GM18519 (cell line): ENCODE results near the gene PRKCZ.

ENCODE experiments used
- ATAC-seq: cut with Tn5 transposase; IDR thresholded peaks from one replicate; pipeline ENCODE4 v1.9.1; 2021; ENCODE audit warnings: mild to moderate bottlenecking, moderate library complexity; ENCODE audit not compliant: unreplicated experiment, low FRiP score

PRKCZ gene

DNA sequence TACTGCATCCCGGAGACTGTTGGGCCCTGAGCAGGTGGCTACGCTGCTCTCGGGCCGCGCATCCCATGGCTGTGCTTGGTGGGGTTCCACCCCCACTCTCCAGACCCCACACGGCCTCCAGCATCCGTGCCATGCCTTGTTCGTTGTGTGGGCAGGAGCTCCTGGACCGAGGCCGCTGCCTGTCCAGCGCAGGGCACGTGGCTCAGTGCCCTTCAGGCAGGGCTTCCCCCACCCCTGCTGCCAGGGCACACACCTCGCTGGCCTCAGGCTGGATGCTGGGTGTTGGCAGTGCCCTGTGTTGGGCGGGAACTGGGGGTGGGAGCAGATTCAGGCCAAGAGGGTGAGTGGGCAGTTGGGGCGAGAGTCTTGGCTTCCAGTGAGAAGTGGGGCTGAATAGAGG, 9.9 kb downstream of the PRKCZ start:
- no peak for ATAC-seq

DNA sequence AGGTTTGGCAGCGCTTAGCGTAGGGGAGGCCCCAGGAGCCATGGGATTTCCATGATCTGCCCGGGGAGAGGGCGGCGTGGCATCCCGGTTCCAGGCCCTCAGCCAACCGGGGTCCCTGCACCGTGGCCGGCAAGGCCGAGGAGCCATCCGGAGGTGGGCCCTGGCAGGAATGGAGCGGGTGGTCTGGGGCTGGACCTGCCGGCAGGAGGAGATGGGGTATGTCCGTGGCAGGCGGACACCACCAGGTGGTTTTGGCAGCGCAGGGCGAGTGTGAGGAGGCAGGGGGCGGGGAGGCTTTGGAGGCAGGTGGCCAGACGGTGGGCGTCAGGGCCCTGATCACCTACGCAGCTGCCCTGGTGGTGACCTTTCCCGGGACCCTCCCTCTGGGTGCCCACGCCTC, 10.3 kb downstream of the PRKCZ start:
- ATAC-seq: no peak

DNA sequence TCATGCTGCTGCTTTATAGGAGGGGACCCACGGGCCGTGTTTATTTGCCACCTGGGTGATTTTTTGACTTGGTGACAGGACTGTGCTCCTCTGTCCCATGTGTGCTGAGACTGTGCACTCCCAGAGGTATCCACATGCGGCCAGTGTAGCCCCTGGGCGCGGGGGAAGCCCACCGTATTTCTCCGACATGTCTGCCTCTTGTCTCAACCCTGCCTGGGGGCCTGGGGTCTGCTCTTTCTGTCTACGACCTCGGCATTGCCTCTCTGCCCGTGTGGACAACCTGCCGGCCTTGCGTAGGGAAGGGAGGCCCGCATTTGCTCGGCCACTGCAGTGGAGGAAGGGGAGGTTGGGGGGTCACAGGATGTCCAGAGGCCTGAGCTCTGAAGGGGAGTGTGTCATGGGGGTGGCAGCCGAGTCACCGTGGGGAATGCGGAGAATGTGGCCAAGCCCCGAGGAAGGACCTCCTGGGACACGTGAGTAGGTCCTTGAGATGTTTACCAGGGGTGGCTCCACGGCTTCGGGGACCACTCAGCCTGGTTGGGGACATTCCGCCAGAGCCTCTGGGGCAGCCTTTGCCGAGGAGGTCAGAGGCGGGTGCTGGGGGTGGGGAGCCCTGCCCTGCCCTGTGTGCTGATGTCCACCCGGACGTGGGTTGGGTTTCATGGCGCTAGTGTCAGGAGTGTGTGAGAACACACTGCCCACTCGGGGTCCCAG, 11.0 kb downstream of the PRKCZ start:
- no peak for ATAC-seq

DNA sequence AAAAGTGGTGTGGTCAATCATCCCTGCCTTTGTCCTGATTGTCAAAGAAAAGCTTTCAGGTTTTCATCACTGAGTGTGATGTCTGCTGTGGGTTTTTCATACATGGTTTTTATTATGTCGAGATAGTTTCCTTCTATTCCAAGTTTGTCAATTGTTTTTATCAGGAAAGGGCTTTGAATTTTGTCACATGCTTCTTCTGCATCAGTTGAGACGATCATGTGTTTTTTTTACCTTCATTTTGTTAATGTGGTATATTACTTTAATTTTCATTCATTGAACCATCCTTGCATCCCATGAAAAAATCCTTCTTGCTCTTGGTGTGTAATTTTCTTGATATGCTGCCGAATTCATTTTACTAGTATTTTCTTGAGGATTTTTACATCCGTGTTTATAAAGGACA, 15.5 kb downstream of the PRKCZ start:
- ATAC-seq: no peak

DNA sequence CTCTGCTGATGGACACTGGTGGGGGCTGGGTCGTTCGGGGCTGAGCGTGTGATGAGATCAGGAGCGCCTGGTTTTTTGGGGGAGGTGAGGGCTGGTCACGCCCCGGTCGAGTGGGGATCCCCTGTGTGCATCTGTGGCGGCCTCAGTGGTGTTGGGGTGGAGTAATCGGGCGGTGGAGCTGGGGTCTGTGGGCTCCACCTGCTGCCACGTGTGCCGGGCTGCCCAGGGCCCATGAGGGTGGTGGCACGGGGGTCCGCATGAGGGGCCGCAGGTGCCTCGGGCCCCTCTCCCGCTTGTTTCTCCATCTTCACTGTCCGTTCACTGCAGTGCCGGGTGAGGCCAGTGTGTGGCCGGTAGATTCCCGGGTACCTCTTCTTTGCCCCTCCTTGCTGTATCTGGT, 17.2 kb downstream of the PRKCZ start:
- ATAC-seq: no peak

DNA sequence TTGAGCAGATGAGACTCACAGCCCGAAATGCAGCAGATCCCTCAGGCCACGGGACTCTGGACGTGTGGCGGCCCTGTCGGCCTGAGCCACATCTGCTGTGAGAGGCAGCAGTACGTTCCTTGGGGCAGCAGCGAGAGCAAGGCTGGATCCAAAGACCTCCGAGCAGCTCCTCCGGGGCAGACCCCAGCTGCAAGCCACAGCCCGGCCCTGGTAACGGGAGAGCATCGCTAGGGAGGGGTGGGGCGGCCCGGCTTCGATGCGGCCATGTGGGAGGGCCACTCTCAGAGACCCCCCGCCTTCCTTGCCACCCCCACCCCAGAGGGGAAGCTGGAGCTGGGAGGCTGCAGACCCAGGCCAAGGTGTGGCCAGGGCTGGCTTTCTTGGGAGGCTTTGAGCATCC, 17.8 kb downstream of the PRKCZ start:
- no peak for ATAC-seq

DNA sequence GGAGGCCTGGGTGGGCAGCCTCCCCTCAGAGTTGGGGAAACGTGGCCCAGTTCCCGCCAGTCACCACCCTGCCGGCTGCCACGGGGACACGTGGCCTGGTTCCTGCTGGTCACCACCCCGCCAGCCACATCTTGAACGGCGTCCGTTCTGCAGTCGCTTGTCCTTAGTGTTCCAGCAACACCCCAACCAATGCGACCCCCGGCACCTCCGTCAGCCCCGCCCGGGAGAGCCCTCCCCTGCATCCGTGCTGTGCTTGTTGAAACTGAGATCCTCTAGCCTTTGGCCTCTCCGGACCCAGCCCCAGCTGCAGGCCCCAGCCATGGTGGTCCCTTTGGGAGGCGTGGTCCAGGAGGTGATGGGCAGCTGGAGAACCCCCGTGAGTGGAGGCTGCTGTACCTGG, 18.7 kb downstream of the PRKCZ start:
- ATAC-seq: no peak

DNA sequence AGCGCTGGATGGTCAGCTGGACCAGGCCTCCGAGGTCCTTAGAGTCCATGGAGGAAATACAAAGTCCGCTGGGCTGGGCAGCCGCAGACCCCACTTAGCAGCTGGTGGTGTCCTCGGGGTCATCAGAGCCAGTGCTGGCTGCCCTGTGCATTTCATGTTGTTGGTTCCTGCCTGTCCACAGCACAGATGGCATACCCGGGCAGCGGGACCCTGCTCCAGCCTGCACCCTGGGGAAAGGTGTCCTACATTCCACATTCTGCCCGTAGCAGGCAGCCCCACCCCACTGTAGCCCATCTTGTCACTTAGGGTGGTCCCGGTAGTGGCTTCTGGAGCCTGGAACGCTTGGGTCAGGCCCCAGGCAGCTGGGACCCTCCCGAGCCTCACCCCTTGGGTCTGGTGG, 19.8 kb downstream of the PRKCZ start:
- no peak for ATAC-seq

DNA sequence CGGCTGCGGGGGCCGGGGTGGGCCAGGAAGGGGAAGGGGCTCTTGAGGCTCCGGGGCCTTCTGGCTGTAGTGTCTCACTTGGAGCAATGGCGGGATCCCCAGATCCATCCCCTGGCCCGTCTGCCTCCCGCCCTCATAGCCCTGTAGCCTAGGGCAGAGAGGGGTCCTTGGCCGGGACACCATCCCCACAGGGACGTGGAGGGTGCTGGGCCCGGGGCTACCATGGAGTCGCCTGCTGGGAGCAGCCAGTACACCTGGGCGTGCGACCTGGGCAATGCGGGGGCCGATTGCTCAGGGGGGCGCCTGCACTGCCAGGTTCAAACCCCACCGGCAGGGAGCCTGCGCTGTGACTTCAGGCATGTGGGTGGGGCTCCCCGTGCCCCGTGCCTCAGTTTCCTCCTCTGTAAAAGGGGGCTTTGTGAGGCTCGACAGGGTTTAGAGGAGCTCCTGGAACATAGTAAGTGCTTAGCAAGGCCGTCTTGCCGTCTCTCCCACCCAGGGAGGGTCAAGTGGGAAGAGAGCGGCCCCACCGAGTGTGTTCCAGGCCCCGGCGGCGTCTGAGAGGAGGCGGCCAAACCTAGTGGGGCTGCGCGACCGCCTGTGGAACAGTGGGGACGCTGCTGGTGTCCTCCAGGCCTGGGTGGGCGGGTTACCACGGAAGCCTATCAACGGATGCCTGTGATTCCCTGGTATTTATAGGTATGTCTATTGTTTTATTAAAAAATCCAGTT, 20.8 kb downstream of the PRKCZ start:
- no peak for ATAC-seq

DNA sequence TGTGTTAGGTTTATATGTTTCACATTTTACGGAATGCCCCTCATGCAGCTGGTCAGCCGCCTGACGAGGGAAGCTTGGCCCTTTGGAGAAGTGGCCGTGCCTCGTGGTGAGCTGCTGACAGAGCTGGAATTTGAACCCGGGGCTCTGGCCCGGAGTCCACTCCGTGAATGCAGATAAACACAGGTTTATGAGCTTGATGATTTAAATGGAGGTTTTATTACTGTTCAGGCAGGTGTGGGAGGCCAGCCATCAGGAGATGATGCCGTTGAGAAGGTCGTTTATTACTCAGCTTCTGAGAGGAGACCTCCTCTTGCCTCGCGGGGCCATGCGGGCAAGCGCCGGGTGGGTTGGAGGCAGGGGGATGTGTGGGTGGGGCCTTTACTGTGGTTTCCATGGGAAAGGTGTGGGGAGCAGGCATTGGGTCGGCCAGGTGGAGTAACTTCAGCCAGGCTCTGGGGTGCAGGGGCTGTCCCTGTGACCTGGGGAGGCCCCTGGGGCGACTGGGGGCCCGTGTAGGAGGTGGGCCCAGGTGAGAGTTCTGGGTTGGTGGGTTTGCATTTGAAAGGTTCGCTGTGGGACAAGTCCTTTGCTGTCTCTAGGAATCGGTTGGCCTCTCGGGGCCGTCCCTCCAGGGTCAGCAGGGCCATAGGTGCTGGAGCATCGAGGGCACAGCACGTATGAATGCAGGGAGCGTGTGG, 22.0 kb downstream of the PRKCZ start:
- no peak for ATAC-seq

DNA sequence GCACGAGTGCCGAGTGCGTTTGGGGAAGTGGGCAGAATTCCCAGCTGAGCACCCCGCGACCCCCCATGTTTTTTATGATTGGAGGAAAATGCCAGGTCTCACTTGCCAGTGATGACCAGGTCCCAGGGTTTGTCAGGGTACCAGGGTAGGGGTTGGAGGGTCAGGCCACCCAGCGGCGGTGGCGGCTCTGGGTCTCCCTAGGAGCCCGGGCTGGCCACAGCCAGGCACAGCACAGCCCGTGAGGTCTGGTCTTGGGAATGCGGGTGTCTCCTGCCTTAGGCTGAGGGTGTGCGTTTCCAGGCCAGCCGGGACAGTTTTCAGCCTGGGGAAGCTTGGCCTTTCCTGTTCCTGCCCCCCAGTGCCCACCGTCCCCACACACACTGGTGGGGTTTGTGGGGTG, 22.7 kb downstream of the PRKCZ start:
- ATAC-seq: no peak

DNA sequence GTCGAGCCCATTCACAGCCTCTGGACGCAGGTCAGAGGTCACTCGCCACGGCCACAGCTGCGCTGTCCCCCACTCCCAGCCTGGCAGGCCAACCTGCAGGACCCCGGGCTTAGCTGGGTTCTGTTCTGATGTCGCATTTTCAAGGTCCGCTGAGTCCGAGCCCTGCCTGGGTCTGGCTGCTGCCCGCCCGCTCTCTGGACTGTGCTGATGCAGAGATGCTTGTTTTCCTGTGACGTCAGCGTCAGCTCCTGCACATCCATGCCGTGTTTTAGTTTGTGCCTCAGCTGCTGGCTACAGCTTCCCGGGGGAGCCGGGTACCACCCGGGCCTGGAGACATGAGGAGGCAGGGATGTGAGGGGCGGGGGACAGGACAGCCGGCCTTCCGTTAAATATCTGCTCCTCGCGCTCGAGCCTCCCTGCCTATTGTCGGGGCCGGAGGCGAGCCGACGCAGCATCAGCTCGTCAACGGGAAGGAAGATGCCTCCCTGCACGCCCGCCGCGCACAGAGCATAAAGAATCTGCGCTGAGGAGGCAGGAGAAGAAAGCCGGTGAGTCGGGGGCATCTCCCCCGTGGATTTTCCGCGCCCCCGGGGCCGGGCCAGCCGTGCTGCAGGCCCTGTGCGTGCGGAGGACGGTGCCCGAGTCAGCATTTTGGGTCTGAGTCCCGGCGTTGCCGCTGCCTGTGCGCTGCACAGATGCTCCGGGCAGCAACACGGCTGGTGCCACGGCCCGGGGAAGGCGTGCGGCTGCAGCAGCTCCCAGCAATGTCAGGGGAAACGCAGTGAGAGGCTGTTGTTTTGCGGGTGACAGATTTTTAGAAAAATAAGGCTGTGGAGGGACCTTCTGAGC, 23.4 kb downstream of the PRKCZ start:
- no peak for ATAC-seq

DNA sequence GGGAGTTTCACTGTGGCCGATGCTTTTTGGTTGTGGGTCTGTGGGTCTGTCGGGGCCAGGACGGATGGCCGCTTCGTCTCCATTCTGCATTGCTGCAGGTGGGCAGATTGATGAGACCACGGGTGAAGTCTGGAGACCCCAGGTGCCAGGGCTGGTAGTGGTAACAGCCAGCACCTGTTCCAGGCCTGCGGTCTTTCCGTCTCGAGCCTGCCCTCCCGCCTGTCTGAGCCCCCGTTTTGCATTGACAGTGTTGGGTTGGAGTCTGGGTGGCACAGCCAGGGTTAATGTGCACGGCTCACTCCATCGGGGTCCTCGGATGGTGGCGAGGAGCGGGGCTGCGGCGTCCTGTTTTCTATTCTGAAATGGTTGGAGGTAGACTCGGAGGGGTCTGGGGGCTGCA, 24.2 kb downstream of the PRKCZ start:
- no peak for ATAC-seq

DNA sequence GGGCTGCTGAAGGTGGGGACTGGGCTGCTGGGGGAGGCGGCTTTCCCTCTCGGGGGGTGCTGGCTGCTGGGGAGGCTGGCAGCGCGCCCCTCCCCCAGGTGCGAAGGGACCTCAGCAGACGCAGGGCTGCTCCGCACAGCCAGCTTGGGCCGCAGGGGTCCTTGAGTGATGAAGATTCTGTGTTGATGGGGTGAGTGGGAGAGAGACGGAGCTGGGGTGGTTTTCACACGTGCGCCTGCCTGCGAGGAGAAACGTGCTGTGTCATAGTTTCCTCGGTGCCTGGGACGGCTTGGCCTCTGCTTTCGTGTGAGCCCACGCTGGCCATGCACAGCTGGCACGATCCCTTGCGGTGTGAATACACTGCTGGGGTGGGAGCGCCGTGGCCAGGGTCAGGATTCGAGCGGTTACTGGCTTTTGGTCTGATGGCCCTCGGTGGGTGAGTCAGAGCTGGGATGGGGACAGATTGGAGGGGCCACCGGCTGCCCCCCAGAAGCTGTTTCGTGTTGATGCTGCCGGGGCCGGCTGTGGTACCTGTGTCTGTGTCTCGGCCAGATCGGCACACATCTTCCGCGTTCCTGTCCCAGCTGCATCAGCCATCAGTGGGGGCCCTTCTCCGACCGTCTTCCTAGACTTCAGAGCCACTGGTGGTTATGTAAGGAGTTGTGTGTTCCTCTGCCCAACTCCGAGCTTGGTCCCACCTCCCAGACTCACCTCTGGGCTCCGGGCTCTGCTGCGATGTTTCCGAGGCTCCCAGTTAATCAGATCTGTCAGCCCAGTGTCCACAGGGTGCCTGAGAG, 24.9 kb downstream of the PRKCZ start:
- ATAC-seq: no peak

DNA sequence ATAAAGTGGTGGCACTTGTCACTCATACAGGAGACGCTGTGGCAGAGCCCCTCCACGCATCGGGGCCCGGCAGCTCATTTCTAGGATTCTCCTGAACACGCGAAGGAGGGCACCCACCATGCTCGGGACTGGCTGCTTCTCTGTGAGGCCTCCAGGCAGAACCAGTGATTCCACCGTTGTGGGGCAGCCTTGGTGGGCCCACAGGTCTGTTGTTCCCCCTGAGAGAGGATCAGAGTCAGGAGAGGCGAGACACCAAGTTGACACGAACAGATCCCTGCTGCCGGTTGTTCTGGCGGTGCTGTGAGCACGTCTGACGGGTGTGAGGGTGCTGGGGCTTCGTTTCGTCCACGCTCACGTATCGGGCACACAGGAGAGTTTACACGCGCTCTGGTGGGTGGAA, 26.6 kb downstream of the PRKCZ start:
- ATAC-seq: no peak

DNA sequence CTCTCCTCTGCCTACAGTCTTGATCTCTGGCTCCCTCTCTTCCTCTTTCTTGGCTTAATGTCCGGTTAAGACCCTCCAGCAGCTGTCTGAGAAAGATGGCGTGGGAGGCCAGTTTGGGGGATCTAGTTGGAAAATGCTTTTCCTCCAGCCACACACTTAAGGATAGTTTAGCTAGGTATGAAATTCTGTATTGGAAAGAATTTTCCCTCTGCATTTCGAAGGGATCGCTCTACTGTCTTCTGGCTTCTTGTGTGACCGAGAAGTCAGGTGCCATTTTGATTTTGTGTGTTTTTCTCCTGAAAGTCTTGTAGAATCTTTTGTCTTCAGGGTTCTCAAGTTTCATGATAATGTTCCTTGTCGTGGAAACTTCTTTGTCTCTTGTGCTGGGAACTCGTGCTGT, 28.0 kb downstream of the PRKCZ start:
- ATAC-seq: no peak

DNA sequence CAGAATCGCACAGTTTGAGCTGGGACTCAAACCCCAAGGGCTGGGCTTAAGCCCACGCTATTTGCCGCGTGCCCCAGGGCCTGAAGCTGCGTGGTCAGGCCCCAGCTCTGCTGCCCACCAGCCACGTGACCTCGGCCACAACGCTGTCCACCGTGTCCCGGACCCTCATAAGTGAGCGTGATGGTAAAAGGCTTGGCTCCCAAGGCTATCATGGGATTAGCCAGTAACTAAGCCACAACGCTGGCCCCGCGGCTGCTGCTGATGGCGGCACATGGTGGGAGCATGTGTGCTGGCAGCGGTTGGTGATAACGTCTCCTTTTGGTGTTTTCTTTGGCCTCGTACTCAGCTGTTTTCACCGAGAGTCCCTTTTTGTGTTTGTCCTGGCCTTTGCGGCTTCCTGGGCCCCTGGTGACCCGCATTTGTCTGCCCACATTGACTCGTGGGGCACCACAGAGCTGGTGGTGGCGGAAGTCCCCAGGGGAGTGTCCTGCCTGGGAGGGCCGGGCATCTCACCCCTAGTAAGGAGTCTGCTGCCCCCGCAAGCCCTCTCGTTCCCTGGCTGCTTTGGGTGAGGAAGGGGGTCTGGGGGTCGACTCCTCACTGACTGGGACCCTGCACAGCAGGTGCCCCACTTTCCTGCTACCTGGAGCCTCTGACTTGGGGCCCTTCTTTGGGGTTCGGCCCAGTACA, 29.3 kb downstream of the PRKCZ start:
- no peak for ATAC-seq

DNA sequence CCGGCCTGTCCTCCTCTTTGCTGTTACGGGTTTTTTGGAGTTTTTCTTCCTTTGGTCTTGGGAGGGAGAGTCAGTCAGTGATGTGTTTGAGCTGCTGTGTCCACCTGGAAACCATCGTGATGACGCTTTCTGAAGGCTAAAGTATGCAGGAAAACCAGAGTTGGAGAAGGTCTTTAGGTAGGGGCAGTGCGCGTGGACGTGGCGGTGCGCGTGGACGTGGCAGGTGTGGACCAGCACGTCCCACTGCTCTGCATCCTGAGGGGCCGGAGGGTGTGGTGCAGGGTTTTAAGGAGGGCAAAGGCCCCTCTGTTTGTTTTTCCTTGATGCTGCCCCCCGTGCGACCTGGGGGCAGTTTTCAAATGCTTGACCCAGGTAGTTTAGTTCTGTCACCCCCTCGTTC, 29.9 kb downstream of the PRKCZ start:
- no peak for ATAC-seq

DNA sequence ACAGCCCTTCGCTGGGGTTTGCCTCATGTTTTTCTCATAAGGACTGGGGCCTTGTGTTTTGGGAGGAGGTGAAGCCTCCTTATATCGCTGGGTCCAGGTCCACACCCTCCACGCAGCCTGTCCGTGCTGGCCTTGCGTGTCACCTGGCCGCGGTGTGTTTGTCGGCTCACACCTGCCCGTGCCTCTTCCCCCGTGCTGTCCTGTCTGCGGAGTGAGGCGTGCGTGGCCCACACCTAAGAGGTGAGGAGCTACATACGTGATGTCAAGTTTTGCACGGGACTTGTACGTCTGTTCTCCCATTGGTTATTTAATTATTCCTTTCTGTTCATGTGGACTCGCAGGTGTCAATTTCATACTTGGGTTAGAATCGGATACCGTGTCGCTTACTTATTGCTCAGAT, 30.7 kb downstream of the PRKCZ start:
- ATAC-seq: no peak
